ENCODE data around the gene G6PC2.

DNA sequence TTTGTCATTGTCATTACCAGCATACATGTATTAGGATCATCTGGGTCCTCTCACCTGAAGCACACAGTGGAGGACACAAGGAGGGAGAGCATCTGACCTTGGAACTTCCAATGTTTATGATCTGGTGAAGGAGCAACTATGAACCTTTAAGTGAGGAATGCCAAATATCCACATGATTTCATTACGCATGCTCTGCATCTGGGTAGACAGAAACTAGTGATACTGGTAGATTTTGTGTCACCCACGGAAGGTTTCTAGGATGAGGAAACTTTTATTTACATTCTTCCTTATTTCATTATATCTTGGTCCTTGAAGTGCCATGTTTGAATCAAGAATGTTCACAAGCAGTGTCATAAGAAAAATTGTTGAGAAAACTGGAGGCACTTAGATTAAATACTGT is 42.9 kb upstream of the G6PC2 start:
- TF ChIP-seq, protein P1, sequence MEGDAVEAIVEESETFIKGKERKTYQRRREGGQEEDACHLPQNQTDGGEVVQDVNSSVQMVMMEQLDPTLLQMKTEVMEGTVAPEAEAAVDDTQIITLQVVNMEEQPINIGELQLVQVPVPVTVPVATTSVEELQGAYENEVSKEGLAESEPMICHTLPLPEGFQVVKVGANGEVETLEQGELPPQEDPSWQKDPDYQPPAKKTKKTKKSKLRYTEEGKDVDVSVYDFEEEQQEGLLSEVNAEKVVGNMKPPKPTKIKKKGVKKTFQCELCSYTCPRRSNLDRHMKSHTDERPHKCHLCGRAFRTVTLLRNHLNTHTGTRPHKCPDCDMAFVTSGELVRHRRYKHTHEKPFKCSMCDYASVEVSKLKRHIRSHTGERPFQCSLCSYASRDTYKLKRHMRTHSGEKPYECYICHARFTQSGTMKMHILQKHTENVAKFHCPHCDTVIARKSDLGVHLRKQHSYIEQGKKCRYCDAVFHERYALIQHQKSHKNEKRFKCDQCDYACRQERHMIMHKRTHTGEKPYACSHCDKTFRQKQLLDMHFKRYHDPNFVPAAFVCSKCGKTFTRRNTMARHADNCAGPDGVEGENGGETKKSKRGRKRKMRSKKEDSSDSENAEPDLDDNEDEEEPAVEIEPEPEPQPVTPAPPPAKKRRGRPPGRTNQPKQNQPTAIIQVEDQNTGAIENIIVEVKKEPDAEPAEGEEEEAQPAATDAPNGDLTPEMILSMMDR (IDR thresholded peaks at IDR 0.05): no peak
- TF ChIP-seq POLR2A (IDR thresholded peaks at IDR 0.05): no peak

Measured in right lobe of liver (tissue), 4 donors.